ENCODE measurements around the gene PIK3R5. TPM values are rescaled to one million over a fixed set of nuclear protein-coding genes. Genes with fewer than 3 reads are reported as not detected.

The PIK3R5 gene
- total RNA-seq, 1 experiment from 2014 or later = not detected

DNA sequence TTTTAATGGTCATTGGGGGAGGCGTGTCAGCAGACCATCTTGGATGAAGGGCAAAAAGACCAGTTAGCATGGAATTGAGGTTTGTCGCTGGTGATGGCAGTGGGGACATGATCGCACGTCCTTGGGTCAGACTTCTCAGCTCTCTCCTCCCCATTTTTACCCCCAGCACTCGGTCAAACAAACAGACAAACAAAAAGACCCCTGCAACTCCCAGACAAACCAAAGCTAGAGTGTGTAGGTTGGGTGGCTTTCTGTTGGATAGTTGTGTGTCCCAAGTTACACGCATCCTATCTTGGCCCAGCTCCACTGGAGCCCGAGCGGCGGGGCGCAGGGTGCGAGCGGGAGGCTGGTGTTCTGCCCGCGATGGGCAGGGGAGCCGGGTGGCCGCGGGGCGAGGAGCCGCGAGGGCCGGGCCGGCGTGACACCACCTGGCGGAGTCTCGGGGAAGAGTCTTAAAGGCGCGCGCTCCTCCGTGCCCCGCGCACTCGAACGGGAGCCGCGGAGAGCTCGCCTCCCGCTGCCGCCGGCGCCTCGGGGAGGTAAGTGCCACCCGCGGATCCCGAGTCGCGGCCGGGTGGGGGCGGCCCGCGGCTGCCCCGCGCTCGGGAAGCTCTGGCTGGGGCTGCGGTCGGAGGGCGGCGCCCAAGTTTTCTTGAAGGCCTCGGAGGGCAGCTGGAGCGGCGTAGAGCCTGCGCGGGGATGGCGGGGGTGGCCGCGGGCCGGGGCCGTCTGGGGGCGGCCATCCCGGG, 37.3 kb upstream of the PIK3R5 start:
- peaks cover 10% of the 10 kb centered on the region for H3K9me3 Mint-ChIP-seq (ENCODE audit: unreplicated experiment)
- BruUV-seq (replicated peaks) = no TSS peak
- Histone ChIP-seq H3K36me3 (ENCODE audit: control insufficient read depth, insufficient read depth, low read length) (no peaks in the 10 kb centered on the region), H3K4me3 (ENCODE audit: low read depth, low read length) (no peak overlapping the region), H3K4me1 (no peaks in the 10 kb centered on the region), H3K27me3 (replicated peaks; ENCODE audit: control insufficient read depth, insufficient read depth, low read length) (no peaks in the 10 kb centered on the region), H3K9me3 (no peaks in the 10 kb centered on the region)
- H3K4me3 Mint-ChIP-seq (ENCODE audit: unreplicated experiment) = no peak overlapping the region
- TF ChIP-seq, protein P1, sequence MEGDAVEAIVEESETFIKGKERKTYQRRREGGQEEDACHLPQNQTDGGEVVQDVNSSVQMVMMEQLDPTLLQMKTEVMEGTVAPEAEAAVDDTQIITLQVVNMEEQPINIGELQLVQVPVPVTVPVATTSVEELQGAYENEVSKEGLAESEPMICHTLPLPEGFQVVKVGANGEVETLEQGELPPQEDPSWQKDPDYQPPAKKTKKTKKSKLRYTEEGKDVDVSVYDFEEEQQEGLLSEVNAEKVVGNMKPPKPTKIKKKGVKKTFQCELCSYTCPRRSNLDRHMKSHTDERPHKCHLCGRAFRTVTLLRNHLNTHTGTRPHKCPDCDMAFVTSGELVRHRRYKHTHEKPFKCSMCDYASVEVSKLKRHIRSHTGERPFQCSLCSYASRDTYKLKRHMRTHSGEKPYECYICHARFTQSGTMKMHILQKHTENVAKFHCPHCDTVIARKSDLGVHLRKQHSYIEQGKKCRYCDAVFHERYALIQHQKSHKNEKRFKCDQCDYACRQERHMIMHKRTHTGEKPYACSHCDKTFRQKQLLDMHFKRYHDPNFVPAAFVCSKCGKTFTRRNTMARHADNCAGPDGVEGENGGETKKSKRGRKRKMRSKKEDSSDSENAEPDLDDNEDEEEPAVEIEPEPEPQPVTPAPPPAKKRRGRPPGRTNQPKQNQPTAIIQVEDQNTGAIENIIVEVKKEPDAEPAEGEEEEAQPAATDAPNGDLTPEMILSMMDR (IDR thresholded peaks at IDR 0.05; ENCODE audit: insufficient read depth in 1 of 2, low read depth in 1 of 2, low read length in 1 of 2, severe bottlenecking in 1 of 2, unreplicated experiment in 1 of 2) = no peak
- no peak overlapping the region for H3K27ac Mint-ChIP-seq (ENCODE audit: unreplicated experiment)
- ChIA-PET POLR2A (no interaction called here), CTCF (interaction anchor here (0.7 kb wide), 1 partner anchor 220 kb away, joined by 7 read pairs; no protein-coding TSS in a partner anchor)
- H3K27me3 Mint-ChIP-seq (ENCODE audit: insufficient read depth, unreplicated experiment) = no peaks in the 10 kb centered on the region
- intact Hi-C loops (cut with micrococcal nuclease; ENCODE audit: unreplicated experiment) = no loop called here
- no peak for DNase-seq
- H3K4me1 Mint-ChIP-seq (ENCODE audit: low read depth, unreplicated experiment) = no peaks in the 10 kb centered on the region
- H3K36me3 Mint-ChIP-seq (ENCODE audit: insufficient read depth, unreplicated experiment) = no peaks in the 10 kb centered on the region

DNA sequence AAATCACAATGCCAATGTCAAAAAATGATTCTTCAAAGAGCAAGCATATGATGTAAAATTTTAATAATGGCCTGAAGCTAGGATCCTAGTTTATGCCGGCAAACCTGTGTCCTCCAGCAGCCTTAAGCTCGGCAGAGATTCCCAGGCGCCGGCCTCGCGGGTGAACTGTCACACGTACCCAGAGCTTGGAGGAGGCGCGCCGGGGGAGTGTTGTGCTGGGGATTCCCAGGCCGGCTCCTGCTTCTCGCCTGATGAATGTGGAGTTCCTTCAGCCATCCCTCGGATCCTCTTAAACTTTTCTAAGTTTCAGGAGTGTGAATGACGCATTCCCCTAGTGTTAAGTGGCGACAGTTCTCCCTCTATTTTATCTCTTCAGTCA, 36.7 kb upstream of the PIK3R5 start:
- TF ChIP-seq, protein P1 (IDR thresholded peaks at IDR 0.05; ENCODE audit: insufficient read depth in 1 of 2, low read depth in 1 of 2, low read length in 1 of 2, severe bottlenecking in 1 of 2, unreplicated experiment in 1 of 2) = no peak
- Histone ChIP-seq H3K36me3 (ENCODE audit: control insufficient read depth, insufficient read depth, low read length) (no peaks in the 10 kb centered on the region), H3K9me3 (no peaks in the 10 kb centered on the region), H3K4me1 (no peaks in the 10 kb centered on the region), H3K4me3 (ENCODE audit: low read depth, low read length) (no peak overlapping the region), H3K27me3 (replicated peaks; ENCODE audit: control insufficient read depth, insufficient read depth, low read length) (no peaks in the 10 kb centered on the region)
- ChIA-PET POLR2A (no interaction called here), CTCF (interaction anchor here (0.7 kb wide), 1 partner anchor 221 kb away, joined by 7 read pairs; no protein-coding TSS in a partner anchor)
- BruUV-seq (replicated peaks) = no TSS peak
- intact Hi-C loops (cut with micrococcal nuclease; ENCODE audit: unreplicated experiment) = no loop called here
- Mint-ChIP-seq H3K9me3 (ENCODE audit: unreplicated experiment) (peaks cover 4% of the 10 kb centered on the region), H3K36me3 (ENCODE audit: insufficient read depth, unreplicated experiment) (no peaks in the 10 kb centered on the region), H3K27ac (ENCODE audit: unreplicated experiment) (no peak overlapping the region), H3K4me1 (ENCODE audit: low read depth, unreplicated experiment) (no peaks in the 10 kb centered on the region), H3K27me3 (ENCODE audit: insufficient read depth, unreplicated experiment) (no peaks in the 10 kb centered on the region), H3K4me3 (ENCODE audit: unreplicated experiment) (no peak overlapping the region)
- DNase-seq = no peak

DNA sequence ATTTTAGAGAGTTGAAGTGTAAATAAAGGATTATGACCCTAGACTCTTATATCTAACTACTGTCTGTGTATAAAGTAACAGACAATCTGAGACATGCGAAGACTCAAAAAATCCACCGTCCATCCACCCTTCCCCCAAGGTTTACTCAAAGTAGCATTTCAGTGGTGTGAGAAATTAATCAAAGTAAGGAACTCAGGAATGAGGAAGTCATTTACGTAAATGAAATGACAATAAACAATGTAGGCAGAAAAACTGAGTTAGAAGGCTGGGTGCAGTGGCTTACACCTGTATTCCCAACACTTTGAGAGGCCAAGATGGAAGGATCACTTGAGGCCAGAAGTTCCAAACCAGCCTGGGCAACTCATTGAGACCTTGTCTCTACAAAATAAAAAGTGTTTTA, 36.1 kb upstream of the PIK3R5 start:
- ChIA-PET CTCF (no interaction called here), POLR2A (no interaction called here)
- intact Hi-C loops (cut with micrococcal nuclease; ENCODE audit: unreplicated experiment) = no loop called here
- no peaks in the 10 kb centered on the region for H3K9me3 Mint-ChIP-seq (ENCODE audit: unreplicated experiment)
- H3K4me3 ChIP-seq (ENCODE audit: low read depth, low read length) = no peak overlapping the region
- no peaks in the 10 kb centered on the region for H3K27me3 Mint-ChIP-seq (ENCODE audit: insufficient read depth, unreplicated experiment)
- no peaks in the 10 kb centered on the region for H3K9me3 ChIP-seq
- no peak overlapping the region for H3K4me3 Mint-ChIP-seq (ENCODE audit: unreplicated experiment)
- H3K4me1 Mint-ChIP-seq (ENCODE audit: low read depth, unreplicated experiment) = no peaks in the 10 kb centered on the region
- no peaks in the 10 kb centered on the region for H3K27me3 ChIP-seq (replicated peaks; ENCODE audit: control insufficient read depth, insufficient read depth, low read length)
- H3K27ac Mint-ChIP-seq (ENCODE audit: unreplicated experiment) = no peak overlapping the region
- no peaks in the 10 kb centered on the region for H3K36me3 Mint-ChIP-seq (ENCODE audit: insufficient read depth, unreplicated experiment)
- H3K4me1 ChIP-seq = no peaks in the 10 kb centered on the region
- DNase-seq = no peak
- no peaks in the 10 kb centered on the region for H3K36me3 ChIP-seq (ENCODE audit: control insufficient read depth, insufficient read depth, low read length)
- BruUV-seq (replicated peaks) = no TSS peak
- TF ChIP-seq, protein P1 (IDR thresholded peaks at IDR 0.05; ENCODE audit: insufficient read depth in 1 of 2, low read depth in 1 of 2, low read length in 1 of 2, severe bottlenecking in 1 of 2, unreplicated experiment in 1 of 2) = no peak
